PC-3 (cell line): Measurements from ENCODE around the gene PDZK1IP1. TPM values are rescaled to one million over a fixed set of nuclear protein-coding genes. Genes with fewer than 3 reads are reported as not detected.

ENCODE experiments used
- ATAC-seq: fragments of 200-7000 bp; cut with Tn5 transposase; 2 replicates; pipeline ENCODE4 v1.9.1; 2020; ENCODE audit warnings: mild to moderate bottlenecking, moderate library complexity
- BruUV-seq: library from RNA; stranded (reverse); fragments of 400-500 nt; replicated peaks from 2 replicates; lab custom pipeline; 2021; lab: Mats Ljungman, UMichigan
- CTCF ChIA-PET: fragments of 300-600 bp; sonication (Branson Sonifier 250); formaldehyde crosslinking; loops from one replicate; lab custom pipeline; 2022; ENCODE audit warnings: antibody characterized with exemption; lab: Charles Lee
- POLR2A ChIA-PET: fragments of 300-600 bp; sonication (Branson Sonifier 250); formaldehyde crosslinking; loops from one replicate; lab custom pipeline; 2022; ENCODE audit warnings: antibody characterized with exemption; ENCODE audit not compliant: unreplicated experiment; lab: Charles Lee
- DNase-seq: peaks from one replicate; pipeline ENCODE4 v3.0.0-alpha.2; 2015
- H2AFZ ChIP-seq: fragments of 300-600 bp; sonication (generic); 2 replicates; pipeline ENCODE4 v1.6.0; 2016; ENCODE audit warnings: antibody characterized with exemption, low read length
- H3F3A ChIP-seq: fragments of 300-600 bp; sonication (generic); one replicate; pipeline ENCODE4 v1.6.0; 2017; ENCODE audit warnings: antibody characterized with exemption, low read length, control low read depth, mild to moderate bottlenecking; ENCODE audit not compliant: unreplicated experiment
- H3K27ac ChIP-seq: fragments of 300-600 bp; sonication (generic); 2 replicates; pipeline ENCODE4 v1.5.1; 2016; ENCODE audit warnings: mild to moderate bottlenecking, low read length
- H3K27me3 ChIP-seq: fragments of 300-600 bp; sonication (generic); 2 replicates; pipeline ENCODE4 v1.6.1; 2016; ENCODE audit warnings: low read length, mixed read lengths
- H3K36me3 ChIP-seq: fragments of 300-600 bp; sonication (generic); 2 replicates; pipeline ENCODE4 v1.6.1; 2016; ENCODE audit warnings: low read depth, mixed run types, low read length, mixed read lengths
- H3K4me1 ChIP-seq: fragments of 300-600 bp; sonication (generic); 2 replicates; pipeline ENCODE4 v1.5.1; 2016; ENCODE audit warnings: low read length; ENCODE audit not compliant: insufficient read depth
- H3K4me2 ChIP-seq: fragments of 300-600 bp; sonication (generic); 2 replicates; pipeline ENCODE4 v1.6.0; 2016; ENCODE audit warnings: low read length
- H3K4me3 ChIP-seq: fragments of 300-600 bp; sonication (generic); 2 replicates; pipeline ENCODE4 v1.5.1; 2016; ENCODE audit warnings: mild to moderate bottlenecking, low read length, mixed read lengths
- H3K79me2 ChIP-seq: fragments of 300-600 bp; sonication (generic); 2 replicates; pipeline ENCODE4 v1.6.1; 2017; ENCODE audit warnings: low read length, mixed read lengths
- H3K9ac ChIP-seq: fragments of 300-600 bp; sonication (generic); 2 replicates; pipeline ENCODE4 v1.6.0; 2016; ENCODE audit warnings: mild to moderate bottlenecking, low read length
- H3K9me2 ChIP-seq: fragments of 300-600 bp; sonication (generic); replicated peaks from 2 replicates; pipeline ENCODE4 v1.6.1; 2016; ENCODE audit warnings: mixed run types, low read length, mixed read lengths
- H3K9me3 ChIP-seq: fragments of 300-600 bp; sonication (generic); 2 replicates; pipeline ENCODE4 v1.6.1; 2016; ENCODE audit warnings: low read length, mixed read lengths
- H4K20me1 ChIP-seq: fragments of 300-600 bp; sonication (generic); 2 replicates; pipeline ENCODE4 v1.6.1; 2016; ENCODE audit warnings: low read length, mixed read lengths
- EZH2 ChIP-seq: fragments of 300-600 bp; sonication (generic); IDR thresholded peaks from one replicate; pipeline ENCODE4 v1.6.1; 2017; ENCODE audit warnings: antibody characterized with exemption, mild to moderate bottlenecking, low read length; ENCODE audit not compliant: unreplicated experiment
- EZH2phosphoT487 ChIP-seq: fragments of 300-600 bp; sonication (generic); IDR thresholded peaks from 2 replicates; pipeline ENCODE4 v1.6.1; 2018; ENCODE audit warnings: mild to moderate bottlenecking, antibody characterized with exemption, low read length, borderline replicate concordance
- intact Hi-C: fragments of 100-400 bp; cut with micrococcal nuclease; formaldehyde crosslinking; loops from 2 replicates; pipeline ENCODE4 v1.9.0; 2023
- total RNA-seq: library from RNA; depleted of rRNA; stranded (reverse); fragments of >200 nt; gene quantifications from 2 replicates; pipeline ENCODE4 v1.2.3, GENCODE V29; 2014
- TF ChIP-seq, protein P1 (sequence below): fragments of 300-600 bp; sonication (generic); conservative IDR thresholded peaks from 2 replicates; pipeline ENCODE4 v1.5.1; 2017; ENCODE audit warnings: antibody characterized with exemption, low read depth, mild to moderate bottlenecking, low read length

The PDZK1IP1 gene
- total RNA-seq, 1 experiment from 2014 or later = not detected

DNA sequence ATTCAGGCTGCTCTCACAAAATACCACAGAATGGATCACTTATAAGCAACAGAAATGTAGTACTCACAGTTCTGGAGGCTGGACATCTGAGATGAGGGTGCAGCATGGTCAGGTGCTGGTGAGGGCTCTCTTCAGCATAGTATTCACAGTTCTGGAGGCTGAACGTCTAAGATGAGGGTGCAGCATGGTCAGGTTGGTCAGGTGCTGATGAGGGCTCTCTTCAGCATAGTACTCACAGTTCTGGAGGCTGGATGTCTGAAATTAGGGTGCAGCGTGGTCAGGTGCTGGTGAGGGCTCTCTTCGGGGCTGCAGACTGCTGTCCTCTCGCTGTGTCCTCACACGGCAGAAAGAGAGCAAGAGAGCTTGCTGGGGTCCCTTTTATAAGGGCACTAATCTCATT, 17.1 kb downstream of the PDZK1IP1 start:
- no TSS peak for BruUV-seq
- DNase-seq = no peak
- CTCF ChIA-PET = no interaction called here
- Histone ChIP-seq H4K20me1 (no peaks in the 10 kb centered on the region), H3K4me3 (no peak overlapping the region), H3K9me3 (no peaks in the 10 kb centered on the region), H3K27ac (no peak overlapping the region), H3K4me2 (no peak overlapping the region), H3K4me1 (peaks cover 5% of the 10 kb centered on the region; the same call in 1 of the 2 replicates), H3K9me2 (no peaks in the 10 kb centered on the region), H3K27me3 (no peaks in the 10 kb centered on the region), H3F3A (no peaks in the 10 kb centered on the region), H2AFZ (no peak overlapping the region), H3K9ac (no peak overlapping the region), H3K79me2 (no peaks in the 10 kb centered on the region), H3K36me3 (no peaks in the 10 kb centered on the region)
- no peak for ATAC-seq
- TF ChIP-seq EZH2 = no peak
- no peak for TF ChIP-seq EZH2phosphoT487
- TF ChIP-seq, protein P1, sequence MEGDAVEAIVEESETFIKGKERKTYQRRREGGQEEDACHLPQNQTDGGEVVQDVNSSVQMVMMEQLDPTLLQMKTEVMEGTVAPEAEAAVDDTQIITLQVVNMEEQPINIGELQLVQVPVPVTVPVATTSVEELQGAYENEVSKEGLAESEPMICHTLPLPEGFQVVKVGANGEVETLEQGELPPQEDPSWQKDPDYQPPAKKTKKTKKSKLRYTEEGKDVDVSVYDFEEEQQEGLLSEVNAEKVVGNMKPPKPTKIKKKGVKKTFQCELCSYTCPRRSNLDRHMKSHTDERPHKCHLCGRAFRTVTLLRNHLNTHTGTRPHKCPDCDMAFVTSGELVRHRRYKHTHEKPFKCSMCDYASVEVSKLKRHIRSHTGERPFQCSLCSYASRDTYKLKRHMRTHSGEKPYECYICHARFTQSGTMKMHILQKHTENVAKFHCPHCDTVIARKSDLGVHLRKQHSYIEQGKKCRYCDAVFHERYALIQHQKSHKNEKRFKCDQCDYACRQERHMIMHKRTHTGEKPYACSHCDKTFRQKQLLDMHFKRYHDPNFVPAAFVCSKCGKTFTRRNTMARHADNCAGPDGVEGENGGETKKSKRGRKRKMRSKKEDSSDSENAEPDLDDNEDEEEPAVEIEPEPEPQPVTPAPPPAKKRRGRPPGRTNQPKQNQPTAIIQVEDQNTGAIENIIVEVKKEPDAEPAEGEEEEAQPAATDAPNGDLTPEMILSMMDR = no peak
- intact Hi-C loops = loop anchor here (10.0 kb wide), 4 partner anchors 142 to 552 kb away; partner anchors contain the start of gene STIL
- POLR2A ChIA-PET = no interaction called here

DNA sequence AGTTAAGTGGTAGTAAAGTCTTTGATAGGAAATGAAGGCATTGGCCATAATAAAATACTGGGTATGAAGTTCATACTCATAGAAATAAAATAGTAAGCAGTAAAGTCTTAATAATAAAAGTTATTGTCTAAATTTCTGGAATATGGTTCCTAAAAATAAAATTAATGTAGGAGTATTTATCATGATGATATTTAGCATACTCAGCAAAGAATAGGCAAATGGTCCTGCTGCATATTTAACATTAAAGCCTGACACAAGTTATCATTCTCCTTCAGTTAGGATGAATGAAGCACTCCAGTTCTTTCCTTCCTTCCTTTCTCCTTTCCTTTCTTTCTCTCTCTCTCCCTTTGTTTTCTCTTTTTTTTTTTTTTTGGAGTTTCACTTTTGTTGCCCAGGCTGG, 25.3 kb downstream of the PDZK1IP1 start:
- Histone ChIP-seq H3K27me3 (no peaks in the 10 kb centered on the region), H3K9me3 (no peaks in the 10 kb centered on the region), H3K4me1 (no peaks in the 10 kb centered on the region), H3K27ac (no peak overlapping the region), H4K20me1 (no peaks in the 10 kb centered on the region), H3K4me2 (no peak overlapping the region), H3K79me2 (no peaks in the 10 kb centered on the region), H3K36me3 (no peaks in the 10 kb centered on the region), H3K9ac (no peak overlapping the region), H3F3A (no peaks in the 10 kb centered on the region), H3K9me2 (no peaks in the 10 kb centered on the region), H2AFZ (no peak overlapping the region), H3K4me3 (no peak overlapping the region)
- DNase-seq = no peak
- ATAC-seq = no peak
- CTCF ChIA-PET = interaction anchor here (0.6 kb wide), 1 partner anchor 73 kb away, joined by 4 read pairs; no protein-coding TSS in a partner anchor
- intact Hi-C loops = no loop called here
- POLR2A ChIA-PET = no interaction called here
- no peak for TF ChIP-seq EZH2
- TF ChIP-seq, protein P1 = no peak
- TF ChIP-seq EZH2phosphoT487 = no peak
- no TSS peak for BruUV-seq

DNA sequence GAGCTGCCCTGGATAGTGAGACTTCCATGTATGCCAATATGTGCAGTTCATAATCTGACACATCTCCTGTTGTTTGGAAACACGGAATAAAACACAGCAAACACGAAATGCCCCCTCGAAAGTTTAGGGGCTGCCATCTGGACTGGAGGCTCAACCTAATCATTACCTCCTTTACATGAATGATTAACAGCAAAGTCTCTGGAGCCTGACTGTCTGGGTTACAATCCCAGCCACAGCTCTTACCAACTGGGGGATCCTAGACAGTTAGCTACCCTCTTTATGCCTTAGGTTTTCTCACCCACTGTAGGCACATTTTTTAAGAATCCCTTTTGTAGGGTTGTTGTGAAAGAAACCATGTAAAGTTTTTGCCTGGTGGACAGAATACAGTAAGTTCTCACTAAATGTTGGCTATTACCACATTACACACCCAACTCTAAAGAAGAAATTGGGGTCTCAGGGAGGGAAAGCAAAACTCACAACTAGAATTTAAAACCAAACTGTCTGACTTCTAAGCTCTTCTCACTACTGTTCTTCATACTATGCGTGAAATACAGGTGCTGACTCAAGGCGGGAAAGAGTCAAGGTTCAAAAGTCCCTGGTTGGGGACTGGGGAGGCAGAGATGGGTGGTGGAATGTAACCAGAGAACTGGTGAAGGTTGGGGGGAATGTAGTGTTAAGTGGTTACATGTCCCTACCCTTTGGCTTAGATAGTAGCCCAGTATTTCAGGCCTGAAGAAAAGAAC, 28.4 kb downstream of the PDZK1IP1 start:
- H3K9me3 ChIP-seq = no peaks in the 10 kb centered on the region
- no peaks in the 10 kb centered on the region for H3K9me2 ChIP-seq
- H3K9ac ChIP-seq = no peak overlapping the region
- DNase-seq (no peak), ATAC-seq (no peak)
- no peaks in the 10 kb centered on the region for H3K36me3 ChIP-seq
- H2AFZ ChIP-seq = no peak overlapping the region
- H3K4me1 ChIP-seq = no peaks in the 10 kb centered on the region; the same call in 1 of the 2 replicates
- no peak overlapping the region for H3K27ac ChIP-seq
- POLR2A ChIA-PET = no interaction called here
- H3K79me2 ChIP-seq = no peaks in the 10 kb centered on the region
- H3K27me3 ChIP-seq = no peaks in the 10 kb centered on the region
- H3K4me3 ChIP-seq = no peak overlapping the region
- CTCF ChIA-PET = no interaction called here
- TF ChIP-seq EZH2 = no peak
- H3K4me2 ChIP-seq = no peak overlapping the region
- no TSS peak for BruUV-seq
- intact Hi-C loops = no loop called here
- H3F3A ChIP-seq = no peaks in the 10 kb centered on the region
- H4K20me1 ChIP-seq = no peaks in the 10 kb centered on the region
